Measurements from ENCODE around the gene PTP4A1. TPM values are rescaled to one million over a fixed set of nuclear protein-coding genes. Genes with fewer than 3 reads are reported as not detected.

PTP4A1 gene
- total RNA-seq, 1 experiment from 2014 or later = 123 TPM

- TF ChIP-seq CTCF (IDR thresholded peaks at IDR 0.05 in 2 of 3, conservative IDR thresholded peaks at IDR 0.05 in 1 of 3; ENCODE audit: borderline replicate concordance in 1 of 3, insufficient read depth in 1 of 3, low read depth in 2 of 3, low read length in 2 of 3) (no peak), CBX3 (IDR thresholded peaks at IDR 0.05; ENCODE audit: low read depth) (no peak)
Measured at GRCh38 chr6:63533026-63533425, 39.3 kb upstream of the PTP4A1 start (continued).

- intact Hi-C loops (cut with micrococcal nuclease) = no loop called here
- H4K20me1 ChIP-seq (ENCODE audit: insufficient read depth) = no peaks in the 10 kb centered on the region
- H3K36me3 ChIP-seq (ENCODE audit: control insufficient read depth in 1 of 2, insufficient read depth in 2 of 2, low read length in 2 of 2) = no peaks in the 10 kb centered on the region
- ChIA-PET POLR2A (no interaction called here), CTCF (no interaction called here), RAD21 (ENCODE audit: low non-redundant PET in 1 of 2, low total read pairs in 2 of 2, uncharacterized antibody in 2 of 2, unreplicated experiment in 2 of 2) (no interaction called here)
- H3K4me1 ChIP-seq (ENCODE audit: control insufficient read depth in 1 of 2, insufficient read depth in 2 of 2, low read length in 2 of 2) = peaks cover 12 to 22% of the 10 kb centered on the region in 2 experiments; a peak in 3 of 4 replicates
- no peaks in the 10 kb centered on the region for H3K9me3 ChIP-seq (ENCODE audit: control insufficient read depth in 1 of 2, insufficient read depth in 1 of 2, low read depth in 1 of 2, low read length in 2 of 2)
- no peak overlapping the region for H2AFZ ChIP-seq (ENCODE audit: low read depth, low read length, poor library complexity, severe bottlenecking)
- H3K27ac ChIP-seq (ENCODE audit: low read depth, low read length) = no peak overlapping the region
- no peaks in the 10 kb centered on the region for H3K9me2 ChIP-seq (ENCODE audit: insufficient read depth)
- H3K9ac ChIP-seq (ENCODE audit: low read length) = no peak overlapping the region
- no peak overlapping the region for H3K4me3 ChIP-seq (replicated peaks in 1 of 2; ENCODE audit: low read depth in 1 of 2, low read length in 2 of 2)
- ATAC-seq = no peak
- H3K4me2 ChIP-seq (ENCODE audit: low read length) = no peak overlapping the region
- no peaks in the 10 kb centered on the region for H3K27me3 ChIP-seq (ENCODE audit: insufficient read depth, low read length)
- no TSS peak for BruUV-seq (replicated peaks)
- no peak for DNase-seq (ENCODE audit: low read depth, low spot score)
- TF ChIP-seq SP1 (IDR thresholded peaks at IDR 0.05; ENCODE audit: low read depth) (no peak), ELF1 (IDR thresholded peaks at IDR 0.05; ENCODE audit: borderline replicate concordance, low read depth) (no peak), TCF7L2 (IDR thresholded peaks at IDR 0.05; ENCODE audit: borderline replicate concordance, extremely low read depth, insufficient read depth, insufficient read length) (no peak)
- H3K79me2 ChIP-seq (ENCODE audit: insufficient read depth, low read length) = no peaks in the 10 kb centered on the region
Measured at GRCh38 chr6:63533952-63534351, 38.3 kb upstream of the PTP4A1 start.
